ENCODE measurements around the gene IDUA.

GRCh38 chr4:988726-989721 is 2.2 kb downstream of the IDUA start:
- no peak for TF ChIP-seq CTCF (IDR thresholded peaks at IDR 0.05)
- TF ChIP-seq POLR2A (IDR thresholded peaks at IDR 0.05): no peak
